ENCODE data around the gene KANSL3. TPM values are rescaled to one million over a fixed set of nuclear protein-coding genes. Genes with fewer than 3 reads are reported as not detected.

The KANSL3 gene
- total RNA-seq, 1 donor from 2014 or later: 58.8 TPM

DNA sequence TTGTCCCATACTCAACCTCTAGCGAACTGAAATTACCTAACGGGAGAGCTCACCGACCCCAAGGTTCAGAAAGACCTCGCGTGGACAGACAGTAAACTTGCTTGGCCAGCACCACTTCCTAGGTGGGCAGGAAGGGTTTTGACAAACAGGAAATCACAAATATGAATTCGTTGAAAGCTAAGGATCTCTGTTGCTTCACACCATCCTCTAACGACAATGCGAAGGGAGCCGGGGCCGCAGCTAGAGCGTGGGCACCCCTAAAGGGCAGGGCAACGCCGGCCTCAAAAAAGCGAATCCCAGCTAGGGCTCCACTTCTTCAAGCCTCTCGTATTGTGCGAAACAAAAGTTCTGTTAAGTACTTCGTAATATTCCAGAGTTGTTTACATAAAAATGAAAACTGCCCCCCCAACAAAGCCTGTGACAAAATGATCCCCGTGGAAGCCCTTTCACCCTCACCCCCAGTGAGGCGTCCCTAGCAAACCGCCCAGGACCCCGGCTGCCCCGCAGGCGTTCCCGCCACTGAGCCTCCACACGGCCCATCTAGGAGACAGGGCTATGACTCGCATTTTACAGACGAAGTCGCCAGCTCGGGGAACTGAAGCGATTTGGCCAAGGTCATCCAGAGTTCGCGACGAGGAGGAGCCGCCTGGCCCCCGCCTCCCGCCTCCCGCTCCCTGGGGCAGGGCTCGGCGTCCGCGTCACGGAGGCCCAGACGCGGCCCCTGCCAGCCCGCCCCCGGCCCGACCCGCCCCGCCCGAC lies 548 bp downstream of the KANSL3 start:
- H3K27ac Mint-ChIP-seq (ENCODE audit: unreplicated experiment): peak overlapping the region; percentile 93
- H3K27me3 Mint-ChIP-seq (ENCODE audit: low read depth): no peaks in the 10 kb centered on the region
- peak overlapping the region; percentile 98 for H3K4me3 Mint-ChIP-seq
- peaks cover 3% of the 10 kb centered on the region for H3K36me3 Mint-ChIP-seq (ENCODE audit: low read depth)
- TF ChIP-seq, protein P1, sequence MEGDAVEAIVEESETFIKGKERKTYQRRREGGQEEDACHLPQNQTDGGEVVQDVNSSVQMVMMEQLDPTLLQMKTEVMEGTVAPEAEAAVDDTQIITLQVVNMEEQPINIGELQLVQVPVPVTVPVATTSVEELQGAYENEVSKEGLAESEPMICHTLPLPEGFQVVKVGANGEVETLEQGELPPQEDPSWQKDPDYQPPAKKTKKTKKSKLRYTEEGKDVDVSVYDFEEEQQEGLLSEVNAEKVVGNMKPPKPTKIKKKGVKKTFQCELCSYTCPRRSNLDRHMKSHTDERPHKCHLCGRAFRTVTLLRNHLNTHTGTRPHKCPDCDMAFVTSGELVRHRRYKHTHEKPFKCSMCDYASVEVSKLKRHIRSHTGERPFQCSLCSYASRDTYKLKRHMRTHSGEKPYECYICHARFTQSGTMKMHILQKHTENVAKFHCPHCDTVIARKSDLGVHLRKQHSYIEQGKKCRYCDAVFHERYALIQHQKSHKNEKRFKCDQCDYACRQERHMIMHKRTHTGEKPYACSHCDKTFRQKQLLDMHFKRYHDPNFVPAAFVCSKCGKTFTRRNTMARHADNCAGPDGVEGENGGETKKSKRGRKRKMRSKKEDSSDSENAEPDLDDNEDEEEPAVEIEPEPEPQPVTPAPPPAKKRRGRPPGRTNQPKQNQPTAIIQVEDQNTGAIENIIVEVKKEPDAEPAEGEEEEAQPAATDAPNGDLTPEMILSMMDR (conservative IDR thresholded peaks at IDR 0.05): no peak
- H3K4me1 Mint-ChIP-seq: peaks cover 46% of the 10 kb centered on the region
- peaks cover 2% of the 10 kb centered on the region for H3K9me3 Mint-ChIP-seq
- DNase-seq (ENCODE audit: low read depth, low spot score): peak; percentile 48

DNA sequence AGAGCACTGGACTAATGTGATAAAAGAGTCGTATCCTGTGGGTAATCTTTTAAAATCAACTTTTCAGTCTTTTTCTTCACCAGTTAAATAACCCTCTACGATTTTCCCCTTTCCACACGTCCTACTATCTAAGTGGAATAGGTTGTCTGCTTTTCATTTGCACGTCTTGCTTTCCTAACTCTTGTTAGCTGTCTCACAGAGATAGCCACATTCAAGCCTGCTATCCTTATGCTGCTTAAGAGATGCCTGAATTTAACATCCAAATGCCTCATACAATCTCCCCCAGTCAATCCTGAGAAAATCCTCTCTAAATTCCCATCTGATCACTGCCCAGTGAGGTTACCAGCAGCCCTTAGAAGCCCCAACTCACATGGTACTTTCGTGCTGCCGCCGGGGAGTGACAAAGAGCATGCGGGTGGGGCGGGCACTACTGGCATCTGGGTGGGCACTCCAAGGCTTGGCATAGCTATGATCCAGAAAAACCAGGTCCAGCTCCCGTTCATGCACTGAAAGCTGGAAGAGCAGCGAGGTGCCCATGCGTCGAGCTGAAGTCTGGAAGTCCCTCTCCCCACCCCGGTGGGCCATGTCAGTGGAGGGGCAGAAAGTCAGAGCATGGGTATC lies 1.5 kb downstream of the KANSL3 start:
- no peak overlapping the region for H3K27ac Mint-ChIP-seq (ENCODE audit: unreplicated experiment)
- peaks cover 2% of the 10 kb centered on the region for H3K9me3 Mint-ChIP-seq
- DNase-seq (ENCODE audit: low read depth, low spot score): no peak
- no peaks in the 10 kb centered on the region for H3K27me3 Mint-ChIP-seq (ENCODE audit: low read depth)
- TF ChIP-seq, protein P1 (conservative IDR thresholded peaks at IDR 0.05): no peak
- peak overlapping the region; percentile 98 for H3K4me3 Mint-ChIP-seq
- peaks cover 3% of the 10 kb centered on the region for H3K36me3 Mint-ChIP-seq (ENCODE audit: low read depth)
- H3K4me1 Mint-ChIP-seq: peaks cover 43% of the 10 kb centered on the region

DNA sequence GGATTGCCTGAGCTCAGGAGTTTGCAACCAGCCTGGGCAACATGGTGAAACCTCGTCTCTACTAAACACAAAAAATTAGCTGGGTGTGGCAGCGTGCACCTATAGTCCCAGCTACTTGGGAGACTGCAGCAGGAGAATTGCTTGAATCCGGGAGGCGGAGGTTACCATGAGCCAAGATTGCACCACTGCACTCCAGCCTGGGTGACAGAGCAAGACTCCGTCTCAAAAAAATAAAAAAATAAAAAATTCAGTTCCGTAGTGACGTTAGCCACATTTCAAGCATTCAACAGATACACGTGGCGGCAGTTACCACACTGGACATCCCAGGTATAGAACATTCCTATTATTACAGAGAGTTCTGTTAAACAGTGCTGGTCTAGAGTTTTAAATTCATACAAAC lies 4.5 kb downstream of the KANSL3 start:
- H3K27me3 Mint-ChIP-seq (ENCODE audit: low read depth): no peaks in the 10 kb centered on the region
- no peaks in the 10 kb centered on the region for H3K9me3 Mint-ChIP-seq
- H3K4me3 Mint-ChIP-seq: no peak overlapping the region
- H3K4me1 Mint-ChIP-seq: peaks cover 35% of the 10 kb centered on the region
- H3K27ac Mint-ChIP-seq (ENCODE audit: unreplicated experiment): no peak overlapping the region
- H3K36me3 Mint-ChIP-seq (ENCODE audit: low read depth): peaks cover 11% of the 10 kb centered on the region
- TF ChIP-seq, protein P1 (conservative IDR thresholded peaks at IDR 0.05): no peak
- DNase-seq (ENCODE audit: low read depth, low spot score): no peak

DNA sequence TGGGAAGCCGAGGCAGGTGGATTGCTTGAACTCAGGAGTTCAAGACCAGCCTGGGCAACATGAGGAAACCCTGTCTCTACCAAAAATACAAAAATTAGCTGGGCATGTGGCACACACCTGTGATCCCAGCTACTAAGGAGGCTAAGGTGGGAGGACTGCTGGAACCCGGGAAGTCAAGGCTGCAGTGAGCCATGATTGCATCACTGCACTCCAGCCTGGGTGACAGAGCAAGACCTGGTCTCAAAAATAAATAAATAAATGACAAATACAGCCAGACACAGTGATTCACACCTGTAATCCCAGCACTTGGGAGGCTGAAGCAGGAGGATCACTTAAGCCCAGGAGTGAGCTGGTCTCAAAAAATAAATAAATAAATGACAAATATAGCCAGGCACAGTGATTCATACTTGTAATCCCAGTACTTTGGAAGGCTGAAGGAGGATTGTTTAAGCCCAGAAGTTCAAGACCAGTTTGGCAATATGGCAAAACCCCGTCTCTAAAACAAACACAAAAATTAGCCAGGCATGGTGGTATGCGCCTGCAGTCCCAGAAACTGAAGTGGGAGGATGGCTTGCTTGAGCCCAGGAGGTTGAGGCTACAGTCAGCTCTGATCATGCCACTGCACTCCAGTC lies 6.2 kb downstream of the KANSL3 start:
- Mint-ChIP-seq H3K27ac (ENCODE audit: unreplicated experiment) (no peak overlapping the region), H3K9me3 (no peaks in the 10 kb centered on the region), H3K27me3 (ENCODE audit: low read depth) (no peaks in the 10 kb centered on the region), H3K36me3 (ENCODE audit: low read depth) (peaks cover 11% of the 10 kb centered on the region), H3K4me1 (peaks cover 23% of the 10 kb centered on the region), H3K4me3 (no peak overlapping the region)
- DNase-seq (ENCODE audit: low read depth, low spot score): no peak
- TF ChIP-seq, protein P1 (conservative IDR thresholded peaks at IDR 0.05): no peak

DNA sequence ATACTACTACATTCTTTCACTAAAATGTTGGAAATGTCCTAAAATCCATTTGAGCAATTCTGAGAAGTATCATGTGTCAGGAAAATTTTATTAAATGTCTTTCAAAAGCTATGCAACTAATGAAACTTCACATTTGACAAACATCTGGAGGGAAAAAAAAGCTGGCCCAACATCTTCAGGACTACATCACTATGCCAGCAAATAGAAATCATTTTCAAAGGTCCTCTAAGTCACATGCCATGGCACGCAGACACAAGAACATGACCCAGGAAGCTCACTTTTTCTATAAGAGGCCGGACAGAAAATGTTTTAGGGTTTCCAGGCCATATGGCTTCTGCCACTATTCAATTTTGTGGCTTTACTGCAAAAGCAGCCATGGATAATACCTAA lies 11.6 kb downstream of the KANSL3 start:
- H3K27ac Mint-ChIP-seq (ENCODE audit: unreplicated experiment): no peak overlapping the region
- no peaks in the 10 kb centered on the region for H3K9me3 Mint-ChIP-seq
- no peak overlapping the region for H3K4me3 Mint-ChIP-seq
- H3K27me3 Mint-ChIP-seq (ENCODE audit: low read depth): no peaks in the 10 kb centered on the region
- H3K4me1 Mint-ChIP-seq: peaks cover 8% of the 10 kb centered on the region
- DNase-seq (ENCODE audit: low read depth, low spot score): no peak
- peaks cover 8% of the 10 kb centered on the region for H3K36me3 Mint-ChIP-seq (ENCODE audit: low read depth)
- TF ChIP-seq, protein P1 (conservative IDR thresholded peaks at IDR 0.05): no peak

Measured in neural crest cell (in vitro differentiated cells).